Mucosa of rectum (tissue), 2 donors: Measurements from ENCODE around the gene MAP7D1.

Source experiments
- H3K27ac ChIP-seq, 2 donors: one replicate each; pipeline ENCODE4 v1.7.0; 2013; ENCODE audit warnings: inconsistent platforms in 2 of 2, low read depth in 2 of 2, low read length in 2 of 2
- H3K27me3 ChIP-seq, 2 donors: one replicate each; pipeline ENCODE4 v1.7.0; 2013; ENCODE audit warnings: low read length in 2 of 2; ENCODE audit not compliant: control insufficient read depth in 2 of 2, insufficient read depth in 2 of 2
- H3K36me3 ChIP-seq, 2 donors: one replicate each; pipeline ENCODE4 v1.7.0; 2013; ENCODE audit warnings: low read length in 2 of 2; ENCODE audit not compliant: control insufficient read depth in 2 of 2, insufficient read depth in 2 of 2
- H3K4me1 ChIP-seq, 2 donors: one replicate each; pipeline ENCODE4 v1.7.0; 2013; ENCODE audit warnings: low read length in 2 of 2, mild to moderate bottlenecking in 1 of 2; ENCODE audit not compliant: control insufficient read depth in 2 of 2, insufficient read depth in 2 of 2
- H3K4me3 ChIP-seq, 2 donors: one replicate each; pipeline ENCODE4 v1.7.0; 2013; ENCODE audit warnings: low read length in 2 of 2
- H3K9ac ChIP-seq, 2 donors: one replicate each; pipeline ENCODE4 v1.7.0; 2013; ENCODE audit warnings: low read length in 2 of 2, low read depth in 1 of 2, mild to moderate bottlenecking in 1 of 2
- H3K9me3 ChIP-seq, 2 donors: one replicate each; pipeline ENCODE4 v1.7.0; 2013; ENCODE audit warnings: low read length in 2 of 2; ENCODE audit not compliant: control insufficient read depth in 2 of 2
- donor health status: healthy.
- donor health status: Normal muscosa, but diverticular disease.

Gene MAP7D1

DNA sequence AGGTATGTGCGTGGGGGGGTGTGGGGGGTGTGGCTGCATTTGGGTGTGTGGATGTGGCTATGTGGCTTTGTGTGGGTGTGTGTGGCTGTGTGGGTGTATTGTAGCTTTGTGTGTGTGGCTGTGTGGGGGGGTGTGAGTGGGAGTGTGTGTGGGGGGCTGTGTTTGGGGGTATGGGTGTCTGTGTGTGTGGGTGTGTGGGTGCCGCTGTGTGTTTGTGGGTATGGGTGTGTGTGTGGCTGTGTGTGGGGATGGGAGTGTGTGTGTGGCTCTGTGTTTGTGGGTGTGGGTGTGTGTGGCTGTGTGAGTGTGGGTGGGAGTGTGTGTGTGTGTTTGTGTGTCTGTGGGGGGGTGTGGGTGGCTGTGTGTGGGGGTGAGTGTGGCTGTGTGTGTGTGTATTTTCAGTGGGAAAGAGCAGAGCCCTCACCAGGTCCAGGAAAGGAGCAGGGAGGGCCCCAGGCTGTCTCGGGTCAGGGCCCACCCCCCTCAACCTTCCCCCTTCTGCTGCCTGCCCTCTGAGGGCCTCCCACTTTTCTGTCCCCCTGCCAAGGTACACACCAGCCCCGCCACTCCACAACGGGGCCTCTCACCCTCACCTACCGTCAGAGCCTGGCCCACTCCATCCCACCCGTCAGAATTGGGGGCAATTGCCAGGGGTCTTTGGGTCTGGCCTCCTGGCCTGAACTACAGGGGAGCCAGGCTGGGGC, 29.0 kb upstream of the MAP7D1 start:
- Histone ChIP-seq H3K4me3 (no peak overlapping the region), H3K36me3 (no peaks in the 10 kb centered on the region), H3K27me3 (peaks cover 16 to 20% of the 10 kb centered on the region in 2 donors), H3K27ac (no peak overlapping the region), H3K9ac (no peak overlapping the region), H3K4me1 (peaks cover 2% of the 10 kb centered on the region in 2 donors), H3K9me3 (no peaks in the 10 kb centered on the region)

- Histone ChIP-seq H3K4me3 (no peak overlapping the region), H3K4me1 (peaks cover 3 to 4% of the 10 kb centered on the region in 2 donors), H3K27ac (no peak overlapping the region), H3K9me3 (no peaks in the 10 kb centered on the region), H3K36me3 (no peaks in the 10 kb centered on the region), H3K9ac (no peak overlapping the region), H3K27me3 (peaks cover 14 to 17% of the 10 kb centered on the region in 2 donors)
Observed at GRCh38 chr1:36128126-36128904, 27.6 kb upstream of the MAP7D1 start.

- H3K36me3 ChIP-seq, result no peaks in the 10 kb centered on the region
- no peak overlapping the region for H3K4me3 ChIP-seq
- H3K4me1 ChIP-seq, result peaks cover 8 to 9% of the 10 kb centered on the region in 2 donors
- no peak overlapping the region for H3K27ac ChIP-seq
- H3K9me3 ChIP-seq, result no peaks in the 10 kb centered on the region
- no peak overlapping the region for H3K9ac ChIP-seq
- H3K27me3 ChIP-seq, result peaks cover 12 to 17% of the 10 kb centered on the region in 2 donors
Observed at GRCh38 chr1:36128905-36129206, 27.1 kb upstream of the MAP7D1 start.

- Histone ChIP-seq H3K9me3 (no peaks in the 10 kb centered on the region), H3K27me3 (no peaks in the 10 kb centered on the region), H3K4me1 (peaks cover 7 to 11% of the 10 kb centered on the region in 2 donors), H3K4me3 (no peak overlapping the region), H3K36me3 (peaks cover 7 to 14% of the 10 kb centered on the region in 2 donors), H3K9ac (no peak overlapping the region), H3K27ac (no peak overlapping the region)
Observed at GRCh38 chr1:36132029-36132428, 23.9 kb upstream of the MAP7D1 start.

DNA sequence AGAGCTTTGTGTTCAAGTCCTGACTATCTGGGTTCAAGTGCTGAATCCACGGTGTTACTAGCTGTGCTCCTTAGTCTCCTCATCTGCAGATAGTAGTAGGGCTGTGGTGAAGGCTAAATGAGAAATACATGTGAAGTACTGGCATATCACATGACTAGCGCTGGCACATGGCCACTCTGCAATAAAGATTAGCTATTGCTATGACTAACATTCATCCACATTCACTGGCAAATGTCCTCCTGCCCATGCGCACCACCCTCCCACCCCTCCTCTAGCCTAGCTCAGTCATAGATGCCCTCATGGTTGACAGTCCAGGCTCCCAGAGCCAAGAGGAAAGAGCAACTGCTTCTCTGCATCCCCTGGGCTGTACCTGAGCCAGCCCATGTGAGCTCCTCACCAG, 22.5 kb upstream of the MAP7D1 start:
- H3K36me3 ChIP-seq, result peaks cover 18 to 29% of the 10 kb centered on the region in 2 donors
- H3K9ac ChIP-seq, result no peak overlapping the region
- no peak overlapping the region for H3K4me3 ChIP-seq
- peaks cover 7 to 11% of the 10 kb centered on the region in 2 donors for H3K4me1 ChIP-seq
- no peaks in the 10 kb centered on the region for H3K27me3 ChIP-seq
- no peak overlapping the region for H3K27ac ChIP-seq
- H3K9me3 ChIP-seq, result no peaks in the 10 kb centered on the region

- no peak overlapping the region for H3K27ac ChIP-seq
- H3K36me3 ChIP-seq, result peaks cover 18 to 29% of the 10 kb centered on the region in 2 donors
- peaks cover 7 to 11% of the 10 kb centered on the region in 2 donors for H3K4me1 ChIP-seq
- H3K27me3 ChIP-seq, result no peaks in the 10 kb centered on the region
- H3K4me3 ChIP-seq, result no peak overlapping the region
- no peaks in the 10 kb centered on the region for H3K9me3 ChIP-seq
- H3K9ac ChIP-seq, result no peak overlapping the region
Observed at GRCh38 chr1:36134031-36134430, 21.9 kb upstream of the MAP7D1 start.

DNA sequence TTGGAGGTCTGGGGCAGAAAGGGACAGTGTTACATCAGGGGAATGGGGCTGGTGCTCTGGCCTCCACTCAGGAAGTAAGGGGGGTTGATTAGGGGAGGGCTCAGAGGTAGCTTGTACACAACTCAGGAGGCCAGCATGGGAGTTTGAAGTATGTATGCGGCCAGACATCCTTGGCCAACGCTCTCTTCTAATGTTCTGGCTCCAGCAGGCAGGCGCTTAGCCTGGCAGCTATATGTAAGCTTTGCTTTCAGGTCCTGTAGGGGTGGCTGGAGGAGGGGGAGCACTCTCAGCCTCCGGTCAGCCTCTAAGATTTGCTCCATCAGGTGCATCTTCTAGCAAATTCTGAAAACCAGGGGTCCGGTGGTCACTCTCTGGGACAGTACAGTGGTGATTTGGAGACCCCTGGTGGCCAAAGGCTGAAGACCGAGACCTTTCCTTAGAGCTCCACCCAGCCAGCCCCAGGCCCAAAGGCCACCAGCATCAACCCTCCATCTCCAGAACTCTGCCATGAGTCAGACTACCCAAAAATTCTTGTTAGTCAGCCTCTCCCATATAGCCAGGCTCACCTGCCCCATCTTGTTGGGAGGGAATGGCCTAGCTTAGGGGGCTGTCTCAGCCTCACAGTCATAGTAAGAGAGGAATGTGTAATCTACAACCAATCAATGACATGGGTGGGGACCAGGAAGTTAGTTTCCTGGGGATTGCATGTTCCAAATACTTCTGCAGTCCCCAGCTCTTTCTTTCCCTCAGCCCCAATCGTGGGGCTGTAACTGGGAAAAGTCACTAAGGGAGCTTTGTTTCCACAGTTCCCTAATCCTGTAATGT, 21.2 kb upstream of the MAP7D1 start:
- Histone ChIP-seq H3K4me3 (no peak overlapping the region), H3K9ac (no peak overlapping the region), H3K27ac (no peak overlapping the region), H3K4me1 (peaks cover 7 to 11% of the 10 kb centered on the region in 2 donors), H3K9me3 (no peaks in the 10 kb centered on the region), H3K36me3 (peaks cover 22 to 35% of the 10 kb centered on the region in 2 donors), H3K27me3 (no peaks in the 10 kb centered on the region)

DNA sequence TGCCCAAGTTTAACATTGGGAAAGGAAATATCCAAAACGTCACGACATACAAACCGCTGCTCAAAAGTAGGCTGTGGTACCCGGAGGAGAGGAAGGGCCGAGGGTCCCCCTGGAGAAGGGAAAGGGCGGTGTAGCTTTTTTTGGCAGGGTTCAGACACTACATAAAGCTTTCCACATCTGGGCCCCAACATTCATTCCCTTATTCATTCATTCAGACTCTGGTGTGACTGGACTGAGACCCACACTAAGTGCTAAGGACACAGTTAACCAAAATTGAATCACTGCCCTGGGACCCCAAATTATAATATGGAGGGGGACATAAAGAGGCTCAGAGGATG, 20.7 kb upstream of the MAP7D1 start:
- Histone ChIP-seq H3K4me1 (peaks cover 7 to 11% of the 10 kb centered on the region in 2 donors), H3K36me3 (peaks cover 28 to 41% of the 10 kb centered on the region in 2 donors), H3K27ac (no peak overlapping the region), H3K9ac (no peak overlapping the region), H3K4me3 (no peak overlapping the region), H3K9me3 (no peaks in the 10 kb centered on the region), H3K27me3 (no peaks in the 10 kb centered on the region)

DNA sequence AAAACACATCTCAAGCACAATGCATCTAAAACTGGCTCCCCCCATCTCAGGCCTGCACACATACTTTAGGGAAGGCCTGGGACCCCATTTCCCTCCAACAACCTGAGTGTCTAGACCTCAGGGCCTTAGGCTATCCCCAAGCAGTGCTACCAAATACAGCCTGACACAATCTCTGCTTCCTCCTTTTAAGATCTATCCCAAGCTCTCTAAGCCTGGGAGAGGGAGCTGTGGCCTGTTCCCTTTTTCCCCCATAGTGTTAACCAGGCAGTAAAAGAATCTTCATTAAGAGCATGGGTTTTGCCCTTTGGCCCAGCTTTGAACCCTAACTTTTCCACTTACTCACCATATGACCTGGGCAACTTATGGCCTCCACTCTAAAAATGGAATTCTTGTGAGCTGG, 20.2 kb upstream of the MAP7D1 start:
- Histone ChIP-seq H3K36me3 (peaks cover 28 to 41% of the 10 kb centered on the region in 2 donors), H3K9ac (no peak overlapping the region), H3K9me3 (no peaks in the 10 kb centered on the region), H3K4me1 (peaks cover 7 to 11% of the 10 kb centered on the region in 2 donors), H3K4me3 (no peak overlapping the region), H3K27ac (no peak overlapping the region), H3K27me3 (no peaks in the 10 kb centered on the region)

DNA sequence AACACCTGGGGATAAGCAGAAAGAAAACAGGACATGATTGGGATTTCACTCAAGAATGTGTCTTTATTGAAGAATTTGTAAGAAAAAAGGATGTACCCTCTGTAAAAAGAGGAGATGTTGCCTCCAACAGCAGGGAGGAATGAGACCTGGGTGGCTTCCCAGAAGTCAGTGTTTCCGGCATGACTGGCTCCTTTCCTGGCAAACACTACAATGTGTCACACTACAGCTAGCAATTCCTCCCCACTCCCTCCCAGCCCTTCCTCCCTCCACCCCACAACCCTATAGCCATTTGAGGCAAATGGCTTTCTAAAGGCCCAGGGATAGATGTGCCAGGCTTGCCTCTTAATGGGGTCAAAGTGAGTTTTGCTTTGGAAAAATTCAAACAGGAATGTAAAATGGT, 19.4 kb upstream of the MAP7D1 start:
- Histone ChIP-seq H3K4me1 (peaks cover 7 to 11% of the 10 kb centered on the region in 2 donors), H3K27ac (no peak overlapping the region), H3K9ac (no peak overlapping the region), H3K27me3 (no peaks in the 10 kb centered on the region), H3K36me3 (peaks cover 28 to 41% of the 10 kb centered on the region in 2 donors), H3K4me3 (no peak overlapping the region), H3K9me3 (no peaks in the 10 kb centered on the region)
